Effector memory CD8-positive, alpha-beta T cell (primary cell): Measurements from ENCODE around the gene ZBTB39.
"Not testable (repeated sequence)": the region's sequence is repeated elsewhere in the genome, so short reads cannot be mapped to it uniquely, and the experiment has no call there.

Source experiments
- ATAC-seq: fragments of 150-1000 bp; cut with Tn5 transposase; replicated peaks from 2 replicates; pipeline ENCODE4 v1.10.0; 2021; ENCODE audit warnings: mild to moderate bottlenecking, moderate library complexity
- DNase-seq, 3 experiments: peaks; one replicate each; pipeline ENCODE4 v3.0.0; 2021
- H3K27ac Mint-ChIP-seq, 2 donors: one replicate each; pipeline ENCODE4 v1.8.0; 2022; ENCODE audit warnings: mild to moderate bottlenecking in 2 of 2, mixed read lengths in 2 of 2, moderate library complexity in 2 of 2
- H3K27me3 Mint-ChIP-seq, 2 donors: one replicate each; pipeline ENCODE4 v1.8.0; 2022; ENCODE audit warnings: mixed read lengths in 2 of 2
- H3K36me3 Mint-ChIP-seq: one replicate; pipeline ENCODE4 v1.8.0; 2022; ENCODE audit warnings: mild to moderate bottlenecking, moderate library complexity, mixed read lengths; ENCODE audit not compliant: insufficient read depth
- H3K4me1 Mint-ChIP-seq, 2 donors: one replicate each; pipeline ENCODE4 v1.8.0; 2022; ENCODE audit warnings: low read depth in 2 of 2, mixed read lengths in 2 of 2
- H3K4me3 Mint-ChIP-seq, 2 donors: one replicate each; pipeline ENCODE4 v1.8.0; 2022; ENCODE audit warnings: mild to moderate bottlenecking in 2 of 2, mixed read lengths in 2 of 2, moderate library complexity in 2 of 2
- H3K9me3 Mint-ChIP-seq, 2 donors: one replicate each; pipeline ENCODE4 v1.8.0; 2022; ENCODE audit warnings: mixed read lengths in 2 of 2

ZBTB39 gene

GRCh38 chr12:56974224-56974623, 32.1 kb downstream of the ZBTB39 start:
- H3K9me3 Mint-ChIP-seq, DNase-seq, H3K4me1 Mint-ChIP-seq, H3K27ac Mint-ChIP-seq, H3K4me3 Mint-ChIP-seq, ATAC-seq, H3K36me3 Mint-ChIP-seq: not testable (repeated sequence)
- H3K27me3 Mint-ChIP-seq, result peaks cover 0 to 14% of the 10 kb centered on the region in 2 donors

- not testable (repeated sequence) for H3K27ac Mint-ChIP-seq, H3K4me3 Mint-ChIP-seq, ATAC-seq, H3K9me3 Mint-ChIP-seq, DNase-seq, H3K36me3 Mint-ChIP-seq, H3K4me1 Mint-ChIP-seq
- H3K27me3 Mint-ChIP-seq, result peaks cover 6 to 15% of the 10 kb centered on the region in 2 donors
Observed at GRCh38 chr12:56968910-56969309, 37.4 kb downstream of the ZBTB39 start.

GRCh38 chr12:56965997-56966642, 40.2 kb downstream of the ZBTB39 start:
- not testable (repeated sequence) for H3K9me3 Mint-ChIP-seq, ATAC-seq, H3K4me3 Mint-ChIP-seq, H3K36me3 Mint-ChIP-seq, H3K27ac Mint-ChIP-seq, H3K4me1 Mint-ChIP-seq, DNase-seq
- H3K27me3 Mint-ChIP-seq, result peaks cover 6 to 17% of the 10 kb centered on the region in 2 donors

GRCh38 chr12:56965124-56965523, 41.2 kb downstream of the ZBTB39 start:
- ATAC-seq, H3K4me3 Mint-ChIP-seq, H3K9me3 Mint-ChIP-seq, H3K36me3 Mint-ChIP-seq, DNase-seq, H3K27ac Mint-ChIP-seq, H3K4me1 Mint-ChIP-seq: not testable (repeated sequence)
- peaks cover 6 to 11% of the 10 kb centered on the region in 2 donors for H3K27me3 Mint-ChIP-seq

GRCh38 chr12:56963557-56963956, 42.8 kb downstream of the ZBTB39 start:
- not testable (repeated sequence) for DNase-seq, H3K4me3 Mint-ChIP-seq, H3K4me1 Mint-ChIP-seq, H3K27me3 Mint-ChIP-seq, H3K36me3 Mint-ChIP-seq, H3K9me3 Mint-ChIP-seq, H3K27ac Mint-ChIP-seq, ATAC-seq

GRCh38 chr12:56962247-56962646, 44.1 kb downstream of the ZBTB39 start:
- not testable (repeated sequence) for H3K9me3 Mint-ChIP-seq, DNase-seq, H3K4me3 Mint-ChIP-seq, H3K4me1 Mint-ChIP-seq, H3K27me3 Mint-ChIP-seq, ATAC-seq, H3K36me3 Mint-ChIP-seq, H3K27ac Mint-ChIP-seq

- Mint-ChIP-seq H3K27ac (no peak overlapping the region), H3K4me3 (no peak overlapping the region), H3K27me3 (peaks cover 7 to 10% of the 10 kb centered on the region in 2 donors), H3K9me3 (no peaks in the 10 kb centered on the region), H3K4me1 (no peaks in the 10 kb centered on the region), H3K36me3 (no peaks in the 10 kb centered on the region)
- no peak for DNase-seq
- ATAC-seq, result no peak
Observed at GRCh38 chr12:56958422-56958821, 47.9 kb downstream of the ZBTB39 start.

- DNase-seq (no peak), ATAC-seq (no peak)
- no peak within 1 kb of the TSS for H3K4me3 Mint-ChIP-seq
- H3K36me3 Mint-ChIP-seq, result no peaks in the 10 kb centered on the region
- H3K27ac Mint-ChIP-seq, result no peak within 1 kb of the TSS
- no peaks in the 10 kb centered on the region for H3K9me3 Mint-ChIP-seq
- H3K27me3 Mint-ChIP-seq, result peaks cover 7 to 10% of the 10 kb centered on the region in 2 donors
- no peaks in the 10 kb centered on the region for H3K4me1 Mint-ChIP-seq
Observed at GRCh38 chr12:56957229-56958052, 48.9 kb downstream of the ZBTB39 start, which contains the start of gene RDH16. Gene RDH16 (minus strand): TSS chr12:56957608. CDS start chr12:56957462, 146 bp downstream.

- Mint-ChIP-seq H3K27me3 (peaks cover 0 to 10% of the 10 kb centered on the region in 2 donors), H3K4me3 (no peak overlapping the region), H3K36me3 (no peaks in the 10 kb centered on the region), H3K27ac (no peak overlapping the region), H3K9me3 (no peaks in the 10 kb centered on the region), H3K4me1 (no peaks in the 10 kb centered on the region)
- DNase-seq (no peak), ATAC-seq (no peak)
Observed at GRCh38 chr12:56955631-56956256, 50.6 kb downstream of the ZBTB39 start.

GRCh38 chr12:56954958-56955355, 51.4 kb downstream of the ZBTB39 start:
- Mint-ChIP-seq H3K4me1 (no peaks in the 10 kb centered on the region), H3K36me3 (no peaks in the 10 kb centered on the region), H3K4me3 (no peak overlapping the region), H3K27me3 (peaks cover 0 to 10% of the 10 kb centered on the region in 2 donors), H3K9me3 (no peaks in the 10 kb centered on the region), H3K27ac (no peak overlapping the region)
- ATAC-seq (no peak), DNase-seq (no peak)

GRCh38 chr12:56954057-56954957, 52.0 kb downstream of the ZBTB39 start:
- no peak for DNase-seq
- ATAC-seq, result no peak
- Mint-ChIP-seq H3K27me3 (peaks cover 0 to 10% of the 10 kb centered on the region in 2 donors), H3K4me1 (no peaks in the 10 kb centered on the region), H3K9me3 (no peaks in the 10 kb centered on the region), H3K27ac (no peak overlapping the region), H3K36me3 (no peaks in the 10 kb centered on the region), H3K4me3 (no peak overlapping the region)

- H3K36me3 Mint-ChIP-seq, result no peaks in the 10 kb centered on the region
- H3K27ac Mint-ChIP-seq, result no peak overlapping the region
- no peaks in the 10 kb centered on the region for H3K9me3 Mint-ChIP-seq
- DNase-seq (no peak), ATAC-seq (no peak)
- H3K27me3 Mint-ChIP-seq, result peaks cover 0 to 17% of the 10 kb centered on the region in 2 donors
- no peak overlapping the region for H3K4me3 Mint-ChIP-seq
- H3K4me1 Mint-ChIP-seq, result no peaks in the 10 kb centered on the region
Observed at GRCh38 chr12:56953314-56953713, 53.0 kb downstream of the ZBTB39 start.
